Endodermal cell (in vitro differentiated cells): Measurements from ENCODE around the gene NTRK3. TPM values are rescaled to one million over a fixed set of nuclear protein-coding genes. Genes with fewer than 3 reads are reported as not detected.
A peak's percentile ranks its signal among the peaks of the same experiment; 100 is the strongest.

Source experiments
- DNase-seq: peaks from one replicate; pipeline ENCODE4 v3.0.0-alpha.2; 2017
- H3K27ac ChIP-seq: 2 replicates; pipeline ENCODE4 v1.5.1; 2013; ENCODE audit warnings: mild to moderate bottlenecking, low read depth, low read length, moderate library complexity
- H3K27me3 ChIP-seq: 2 replicates; pipeline ENCODE4 v1.6.1; 2013; ENCODE audit warnings: mild to moderate bottlenecking, low read length, moderate library complexity; ENCODE audit not compliant: insufficient read depth, control insufficient read depth, poor library complexity, severe bottlenecking
- H3K36me3 ChIP-seq: 2 replicates; pipeline ENCODE4 v1.7.0; 2013; ENCODE audit warnings: mild to moderate bottlenecking, low read length, moderate library complexity; ENCODE audit not compliant: control insufficient read depth, insufficient read depth
- H3K4me1 ChIP-seq: one replicate; pipeline ENCODE4 v1.7.0; 2013; ENCODE audit warnings: low read length; ENCODE audit not compliant: control insufficient read depth, insufficient read depth
- H3K4me3 ChIP-seq: 2 replicates; pipeline ENCODE4 v1.5.1; 2013; ENCODE audit warnings: mild to moderate bottlenecking, low read length, moderate library complexity
- H3K9ac ChIP-seq: 2 replicates; pipeline ENCODE4 v1.6.1; 2013; ENCODE audit warnings: mild to moderate bottlenecking, low read length, moderate library complexity; ENCODE audit not compliant: poor library complexity, severe bottlenecking; ENCODE audit errors: extremely low read depth
- H3K9me3 ChIP-seq: 2 replicates; pipeline ENCODE4 v1.6.1; 2013; ENCODE audit warnings: mild to moderate bottlenecking, low read length, moderate library complexity; ENCODE audit not compliant: control insufficient read depth
- H3K27ac Mint-ChIP-seq: 2 replicates; pipeline ENCODE4 v1.8.0; 2020; ENCODE audit warnings: mixed read lengths
- H3K27me3 Mint-ChIP-seq: 2 replicates; pipeline ENCODE4 v1.8.0; 2021; ENCODE audit warnings: mild to moderate bottlenecking, mixed read lengths; ENCODE audit not compliant: insufficient read depth
- H3K36me3 Mint-ChIP-seq: 2 replicates; pipeline ENCODE4 v1.8.0; 2020; ENCODE audit warnings: low read depth, mixed read lengths
- H3K4me1 Mint-ChIP-seq: 2 replicates; pipeline ENCODE4 v1.8.0; 2020; ENCODE audit warnings: mixed read lengths
- H3K4me3 Mint-ChIP-seq: 2 replicates; pipeline ENCODE4 v1.8.0; 2020; ENCODE audit warnings: mild to moderate bottlenecking, moderate library complexity, mixed read lengths
- H3K9me3 Mint-ChIP-seq: 2 replicates; pipeline ENCODE4 v1.8.0; 2020; ENCODE audit warnings: mild to moderate bottlenecking, mixed read lengths
- CTCF ChIP-seq: fragments of 200-600 bp; sonication (generic); conservative IDR thresholded peaks from 2 replicates; pipeline ENCODE4 v1.5.0; 2021; ENCODE audit warnings: antibody characterized with exemption, mild to moderate bottlenecking
- WGBS, 2 experiments: methylation state at CpG; one replicate each; pipeline versions ENCODE4 v1.1.5 to v1.1.7; 2013; ENCODE audit warnings: missing lambda C conversion rate in 2 of 2, mixed read lengths in 1 of 2; ENCODE audit not compliant: insufficient coverage in 1 of 2, insufficient read length in 1 of 2; 5-methylcytosine and 5-hydroxymethylcytosine counted together
- total RNA-seq, 2 donors: library from RNA; stranded (reverse); fragmentation: NEBNext Ultra II Directional in 1 of 2; extraction: Animal tissue kit (Norgen Biotek cat#: 25700) in 1 of 2; gene quantifications; 2 replicates in 1 of 2; 3 replicates in 1 of 2; pipeline ENCODE4 v1.2.1, GENCODE V29; 2021

The NTRK3 gene
- total RNA-seq, 2 donors from 2014 or later, result 0.11 to 0.86 TPM

- H3K4me1 Mint-ChIP-seq, result peaks cover 17% of the 10 kb centered on the region
- no peak for TF ChIP-seq CTCF
- H3K36me3 Mint-ChIP-seq, result no peaks in the 10 kb centered on the region
- H3K4me3 ChIP-seq, result no peak overlapping the region
- no peaks in the 10 kb centered on the region for H3K9me3 Mint-ChIP-seq
- H3K9ac ChIP-seq, result no peak overlapping the region
- no peak overlapping the region for H3K27ac ChIP-seq
- H3K9me3 ChIP-seq, result no peaks in the 10 kb centered on the region
- WGBS, 2 experiments, result 94 to 100% methylated on average over 1 to 2 of the region's 2 CpGs
- H3K4me3 Mint-ChIP-seq, result no peak overlapping the region
- H3K27me3 Mint-ChIP-seq, result peaks cover 78% of the 10 kb centered on the region
- H3K27ac Mint-ChIP-seq, result no peak overlapping the region
- H3K27me3 ChIP-seq, result peaks cover 49% of the 10 kb centered on the region
- H3K36me3 ChIP-seq, result no peaks in the 10 kb centered on the region
- peaks cover 3% of the 10 kb centered on the region for H3K4me1 ChIP-seq
- DNase-seq, result no peak
These were observed 385.3 kb downstream of the NTRK3 start for GRCh38 chr15:87871258-87871681.

GRCh38 chr15:87866961-87867360 lies 389.6 kb downstream of the NTRK3 start:
- Histone ChIP-seq H3K27me3 (peaks cover 76% of the 10 kb centered on the region), H3K4me1 (peaks cover 3% of the 10 kb centered on the region), H3K9ac (no peak overlapping the region), H3K36me3 (no peaks in the 10 kb centered on the region), H3K4me3 (no peak overlapping the region), H3K9me3 (no peaks in the 10 kb centered on the region), H3K27ac (no peak overlapping the region)
- 6 to 17% methylated on average over 2 to 3 of the region's 3 CpGs for WGBS, 2 experiments
- Mint-ChIP-seq H3K36me3 (no peaks in the 10 kb centered on the region), H3K4me1 (peaks cover 9% of the 10 kb centered on the region), H3K27ac (no peak overlapping the region), H3K4me3 (no peak overlapping the region), H3K27me3 (peaks cover 88% of the 10 kb centered on the region), H3K9me3 (no peaks in the 10 kb centered on the region)
- DNase-seq, result peak; percentile 95
- TF ChIP-seq CTCF, result peak; percentile 20

- Histone ChIP-seq H3K27me3 (peaks cover 88% of the 10 kb centered on the region), H3K4me1 (peaks cover 3% of the 10 kb centered on the region), H3K27ac (no peak overlapping the region), H3K9ac (no peak overlapping the region), H3K36me3 (no peaks in the 10 kb centered on the region), H3K9me3 (no peaks in the 10 kb centered on the region), H3K4me3 (no peak overlapping the region)
- WGBS, 2 experiments, result 21 to 49% methylated on average over 2 to 5 of the region's 5 CpGs
- no peaks in the 10 kb centered on the region for H3K9me3 Mint-ChIP-seq
- H3K4me3 Mint-ChIP-seq, result no peak overlapping the region
- no peak for TF ChIP-seq CTCF
- no peak overlapping the region for H3K27ac Mint-ChIP-seq
- no peaks in the 10 kb centered on the region for H3K36me3 Mint-ChIP-seq
- peaks cover 84% of the 10 kb centered on the region for H3K27me3 Mint-ChIP-seq
- peaks cover 9% of the 10 kb centered on the region for H3K4me1 Mint-ChIP-seq
- DNase-seq, result peak; percentile 73
These were observed 393.4 kb downstream of the NTRK3 start for GRCh38 chr15:87863152-87863551.
